ENCODE measurements around the gene SLC44A4.
A peak's percentile ranks its signal among the peaks of the same experiment; 100 is the strongest.

SLC44A4 gene

GRCh38 chr6:31900917-31901414, 22.2 kb upstream of the SLC44A4 start:
- DNase-seq = no peak

GRCh38 chr6:31899882-31900722, 21.3 kb upstream of the SLC44A4 start:
- DNase-seq = no peak

- no peak for DNase-seq
These were observed 20.4 kb upstream of the SLC44A4 start for GRCh38 chr6:31899215-31899614.

DNA sequence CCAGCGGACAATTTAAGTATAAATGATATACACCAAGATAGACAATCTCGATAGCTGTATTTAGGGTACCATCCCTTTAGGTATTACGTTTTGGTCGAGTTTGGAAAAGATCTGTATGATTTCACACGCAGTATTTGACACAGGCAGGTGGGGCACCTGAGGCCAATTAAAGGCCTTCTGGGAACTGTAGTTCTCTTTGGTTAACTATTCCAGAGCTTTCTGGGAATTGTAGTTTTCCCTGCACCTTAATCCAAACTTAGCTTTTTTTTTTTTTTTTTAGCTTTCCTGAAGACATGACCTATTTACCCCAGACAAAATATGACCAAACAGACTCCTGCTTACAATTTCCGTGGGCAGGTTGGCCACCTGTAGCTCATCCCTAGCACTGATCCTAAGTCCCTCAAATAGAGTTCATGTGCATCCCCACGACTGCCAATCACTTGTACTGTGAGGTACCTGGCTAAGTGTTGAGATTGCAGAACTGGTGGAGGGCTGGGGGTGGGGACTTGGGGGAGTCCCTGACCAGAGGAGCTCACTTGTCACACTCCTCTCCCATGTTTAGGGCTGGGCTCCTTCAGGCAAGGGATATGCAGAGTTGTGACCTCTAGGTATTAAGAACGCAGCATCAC, 19.7 kb upstream of the SLC44A4 start:
- DNase-seq = peak; percentile 21

DNA sequence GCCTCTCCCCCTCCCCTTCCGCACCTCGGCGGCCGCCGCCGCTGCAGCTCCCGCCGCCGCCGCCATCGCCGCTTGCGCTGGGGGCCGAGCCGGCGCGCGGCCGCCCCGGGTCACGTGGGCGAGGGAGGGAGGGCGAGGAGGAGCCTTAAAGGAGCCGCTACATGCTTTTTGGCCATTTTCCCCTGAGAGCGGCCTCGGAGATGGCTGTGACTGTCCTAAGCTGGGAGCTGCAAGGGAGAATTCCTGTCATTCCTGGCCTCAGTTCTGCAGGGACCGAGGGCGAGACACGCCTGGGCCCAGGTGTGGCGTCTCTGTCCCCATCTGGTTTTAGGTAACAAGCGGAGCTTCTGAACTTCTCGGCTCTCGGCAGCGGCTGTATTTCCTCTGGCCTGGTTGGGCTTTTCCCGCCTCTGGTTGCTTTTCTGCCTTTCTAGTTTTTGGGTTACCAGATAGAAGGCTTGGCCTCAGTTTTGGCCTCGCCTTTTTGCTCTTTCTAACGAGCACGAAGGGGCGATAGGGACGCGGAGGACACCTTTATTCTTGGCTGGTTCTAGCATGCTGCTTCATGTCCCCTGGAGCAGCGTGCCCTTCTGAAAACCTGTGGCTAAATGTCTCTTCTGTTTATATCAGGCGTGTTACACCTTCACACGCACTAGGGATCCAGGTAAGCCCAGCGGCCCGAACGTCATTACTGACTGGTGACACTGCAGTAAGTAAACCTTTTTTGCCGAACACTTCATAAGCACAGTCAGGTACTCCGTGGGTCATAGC, 19.0 kb upstream of the SLC44A4 start, which contains the start of gene EHMT2:
Gene EHMT2 (minus strand): TSS at position 87 of the 771 bp plus-strand sequence. CDS start 21 bp downstream, at position 66.
- peak; percentile 72 for DNase-seq

DNA sequence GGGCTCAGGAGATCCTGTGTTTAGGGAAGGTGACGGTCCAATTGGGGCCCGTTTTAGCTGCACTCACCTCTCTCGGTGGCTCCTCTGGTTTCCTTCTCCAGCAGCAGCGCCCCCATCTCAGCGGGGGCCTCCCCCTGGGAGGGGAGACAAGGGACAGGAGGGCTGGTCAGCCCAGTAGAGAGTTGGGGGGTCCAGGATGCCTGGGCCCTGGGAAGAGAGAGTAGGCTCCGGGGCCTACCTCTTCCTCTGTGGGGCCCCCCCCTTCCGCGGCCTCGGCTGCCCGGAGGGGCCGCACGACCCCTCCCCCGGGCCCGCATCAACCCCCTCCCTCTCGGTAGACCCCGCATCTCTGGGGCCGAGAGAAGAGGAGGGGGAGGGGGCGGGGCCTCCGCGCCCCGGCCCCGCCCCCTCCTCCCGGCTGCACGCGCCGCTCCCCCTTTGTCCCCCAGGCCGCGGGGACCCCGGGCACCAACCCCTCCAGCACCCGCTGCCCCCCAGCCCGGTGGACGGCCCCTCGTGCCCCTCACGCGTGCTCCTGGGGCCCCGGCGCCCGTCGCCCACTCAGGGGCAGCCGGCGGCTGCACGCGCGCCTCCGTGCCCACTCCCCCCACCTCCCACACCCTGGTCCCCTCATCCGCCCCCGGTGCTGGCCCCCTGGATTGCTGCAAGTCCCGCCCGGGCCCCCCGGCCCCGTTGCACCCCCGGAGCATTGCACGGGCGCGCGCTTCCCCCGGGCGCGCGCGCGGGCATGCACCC, 18.2 kb upstream of the SLC44A4 start:
- DNase-seq = no peak

DNA sequence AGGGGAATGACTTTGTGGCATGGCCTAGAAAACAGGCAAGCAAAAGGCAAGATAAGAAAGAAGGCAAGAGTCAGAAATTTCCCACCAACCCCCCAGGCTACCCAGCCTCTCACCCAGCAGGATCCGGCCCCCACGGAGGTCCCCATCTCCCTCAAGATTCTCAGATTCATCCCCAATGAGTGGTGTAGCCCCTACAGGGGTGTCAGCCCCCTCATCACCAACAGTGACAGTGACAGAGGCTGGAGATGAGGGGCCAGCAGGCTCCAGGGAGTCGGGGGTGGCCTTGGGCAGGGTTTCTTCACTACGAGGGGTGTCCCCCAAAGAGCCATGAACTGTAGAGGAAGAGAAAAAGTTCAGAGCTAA, 17.7 kb upstream of the SLC44A4 start:
- no peak for DNase-seq

GRCh38 chr6:31892821-31893220, 14.0 kb upstream of the SLC44A4 start:
- no peak for DNase-seq

DNA sequence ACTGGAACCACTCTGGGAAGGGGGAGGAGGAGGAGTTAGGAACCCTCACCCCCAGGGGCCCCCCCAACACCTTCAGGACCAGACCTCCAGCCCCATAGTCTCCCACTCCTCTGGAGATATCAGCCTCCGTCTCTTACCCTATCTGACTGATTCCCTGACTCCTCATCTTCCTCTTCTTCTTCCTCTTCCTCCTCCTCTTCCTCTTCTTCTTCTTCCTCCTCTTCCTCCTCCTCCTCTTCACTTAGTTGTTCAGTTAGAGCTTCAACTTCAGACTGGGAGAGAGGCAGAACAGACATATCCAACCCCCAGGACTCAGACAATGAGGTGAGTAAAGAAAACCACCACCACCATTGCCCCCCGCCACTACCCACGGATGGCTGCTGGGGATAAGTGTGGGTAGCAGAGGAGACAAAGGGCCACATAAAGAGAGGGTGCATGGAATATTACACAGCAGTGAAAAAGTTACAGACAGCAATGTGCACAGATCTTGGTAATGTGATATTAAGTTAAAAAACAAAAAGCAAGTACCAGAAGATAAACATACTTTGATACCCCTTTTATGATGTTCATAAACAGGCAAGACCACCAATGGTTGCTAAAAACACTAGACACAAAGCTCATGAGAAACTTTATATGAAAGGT, 10.7 kb upstream of the SLC44A4 start:
- DNase-seq = no peak

DNA sequence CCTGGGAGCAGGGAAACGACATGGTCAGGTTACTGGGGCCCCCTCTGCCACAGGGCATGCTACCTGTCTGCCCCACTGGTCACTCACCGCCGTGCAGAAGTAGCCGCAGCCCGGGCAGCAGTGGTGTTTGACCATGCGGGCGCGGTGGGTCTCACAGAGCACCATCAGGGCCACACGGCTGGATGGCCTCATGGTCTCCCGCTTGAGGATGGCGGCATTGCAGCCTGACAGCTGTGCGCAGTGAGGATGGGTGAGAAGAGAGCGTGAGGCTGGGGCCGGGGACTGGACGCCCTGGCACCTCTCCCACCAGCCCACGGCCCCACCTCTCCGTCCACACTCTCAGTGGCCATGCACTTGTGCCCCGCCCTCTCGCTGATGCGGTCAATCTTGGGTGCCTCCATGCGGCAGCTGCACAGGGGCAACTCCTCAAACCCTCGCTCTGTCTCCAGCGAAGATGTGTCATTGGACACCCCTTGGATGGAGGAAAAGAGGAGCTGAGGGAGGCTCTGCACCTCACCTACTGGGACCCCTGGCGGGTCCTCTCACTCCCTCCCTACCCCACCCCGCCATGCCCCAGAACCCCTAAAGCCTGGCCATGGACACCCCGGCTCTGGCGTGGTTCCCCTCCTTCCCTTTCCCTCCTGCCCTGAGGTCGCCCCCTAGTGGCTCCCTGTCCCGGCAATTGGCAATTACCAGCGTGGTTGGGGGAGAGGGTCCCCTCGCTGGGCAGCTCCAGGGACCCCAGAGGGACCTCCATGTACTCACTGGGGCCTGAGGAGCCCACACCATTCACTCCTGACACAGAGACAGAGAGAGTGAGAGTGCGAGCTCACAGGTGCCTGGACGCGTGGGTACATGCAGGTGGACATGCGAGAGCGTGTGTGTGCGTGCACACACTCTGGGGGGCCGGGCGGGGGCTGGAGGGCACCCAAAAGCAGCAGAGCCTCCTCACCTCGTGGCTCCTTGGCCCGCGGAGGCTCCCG, 9.8 kb upstream of the SLC44A4 start:
- DNase-seq = no peak

- DNase-seq = no peak
These were observed 8.6 kb upstream of the SLC44A4 start for GRCh38 chr6:31887173-31888007.

- no peak for DNase-seq
These were observed 7.8 kb upstream of the SLC44A4 start for GRCh38 chr6:31886541-31886991.

GRCh38 chr6:31884528-31885035, 5.8 kb upstream of the SLC44A4 start:
- DNase-seq = no peak

GRCh38 chr6:31883676-31884075, 4.9 kb upstream of the SLC44A4 start:
- DNase-seq = no peak

GRCh38 chr6:31882344-31882743, 3.5 kb upstream of the SLC44A4 start:
- DNase-seq = peak; percentile 20

- no peak for DNase-seq
These were observed 2.5 kb upstream of the SLC44A4 start for GRCh38 chr6:31881136-31881859.

DNA sequence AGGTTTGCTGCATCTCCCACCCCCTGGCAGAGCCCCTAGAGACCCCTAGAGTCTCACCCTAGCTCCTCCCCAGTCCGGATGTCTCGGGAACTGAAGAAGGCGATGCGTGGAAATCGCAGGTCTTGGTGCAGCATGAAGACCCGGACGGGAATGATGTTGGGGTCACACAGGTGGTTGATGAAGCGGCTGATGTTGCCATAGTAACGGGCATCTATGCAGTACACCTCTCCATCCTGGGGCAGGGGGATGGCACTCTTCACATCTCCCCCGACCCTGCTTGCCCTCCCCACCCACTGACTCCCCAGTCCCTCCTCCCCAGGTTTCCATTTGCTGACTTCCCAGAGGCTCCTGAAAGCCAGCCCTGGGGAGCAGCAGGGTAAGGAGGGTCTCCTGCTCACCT, 1.8 kb upstream of the SLC44A4 start:
- no peak for DNase-seq

DNA sequence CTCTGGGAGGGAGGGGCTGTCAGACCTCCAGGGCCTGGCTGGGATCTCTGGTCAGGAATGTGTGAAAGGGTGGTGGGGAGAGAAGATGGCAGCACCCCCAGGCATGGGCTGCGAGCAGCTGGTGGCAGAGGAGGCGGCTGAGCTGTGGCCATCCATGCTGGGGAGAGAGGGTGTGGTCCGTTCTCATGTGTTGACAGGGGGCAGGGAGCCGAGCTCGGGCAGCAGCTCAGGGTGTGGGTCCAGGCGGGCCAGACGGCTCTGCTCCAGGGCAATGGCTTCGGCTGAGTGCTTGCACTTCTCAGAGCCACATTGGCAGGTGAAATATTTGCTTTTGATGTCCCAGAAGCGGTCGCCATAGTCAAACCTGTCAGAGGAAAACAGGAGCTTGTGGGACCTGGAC, 1.1 kb upstream of the SLC44A4 start:
- no peak for DNase-seq

- no peak for DNase-seq
These were observed 346 bp upstream of the SLC44A4 start for GRCh38 chr6:31879143-31879542.

Measured in fibroblast of upper back skin (primary cell).